ENCODE data around the gene RPP30. TPM values are rescaled to one million over a fixed set of nuclear protein-coding genes. Genes with fewer than 3 reads are reported as not detected.

Gene RPP30
- total and polyA plus RNA-seq, 9 of the 15 experiments (the other 6 are each of a cell fraction or from before 2014, with no cell fraction given): 37.3 to 170 (median 69.1) TPM

DNA sequence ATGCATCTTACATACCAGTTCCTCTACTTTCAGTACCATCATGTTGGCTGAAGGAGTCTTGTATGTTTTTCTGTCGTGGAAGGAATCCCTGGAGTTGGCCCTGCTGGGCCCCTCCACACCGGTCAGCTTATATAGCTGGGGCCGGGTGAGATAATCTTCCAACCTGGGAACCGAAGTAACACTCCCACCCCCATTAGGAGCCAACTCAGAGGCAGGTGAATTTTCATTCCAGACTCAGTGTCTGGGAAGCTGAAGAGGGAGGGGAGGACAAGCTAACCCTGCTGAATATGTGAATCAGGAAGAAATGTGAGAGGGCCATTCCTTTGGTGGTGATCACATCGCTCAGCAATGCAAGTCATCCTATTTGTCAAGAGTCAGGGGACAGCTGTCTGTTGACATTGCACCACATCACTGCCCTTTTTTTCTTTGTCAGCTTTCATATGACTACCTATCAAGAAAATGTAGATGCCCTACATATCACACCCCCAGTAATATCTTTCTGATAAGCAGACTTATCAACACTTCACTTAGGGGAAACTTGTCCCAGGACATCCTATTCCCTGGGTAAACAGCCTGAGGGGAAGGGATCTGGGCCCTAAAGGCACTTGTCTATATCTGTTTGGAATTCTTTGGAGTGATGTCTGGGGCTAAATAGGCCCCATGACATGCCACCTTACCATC is 49.4 kb downstream of the RPP30 start, which contains the start of gene ANKRD1 (continued):
- TF ChIP-seq, protein P1, sequence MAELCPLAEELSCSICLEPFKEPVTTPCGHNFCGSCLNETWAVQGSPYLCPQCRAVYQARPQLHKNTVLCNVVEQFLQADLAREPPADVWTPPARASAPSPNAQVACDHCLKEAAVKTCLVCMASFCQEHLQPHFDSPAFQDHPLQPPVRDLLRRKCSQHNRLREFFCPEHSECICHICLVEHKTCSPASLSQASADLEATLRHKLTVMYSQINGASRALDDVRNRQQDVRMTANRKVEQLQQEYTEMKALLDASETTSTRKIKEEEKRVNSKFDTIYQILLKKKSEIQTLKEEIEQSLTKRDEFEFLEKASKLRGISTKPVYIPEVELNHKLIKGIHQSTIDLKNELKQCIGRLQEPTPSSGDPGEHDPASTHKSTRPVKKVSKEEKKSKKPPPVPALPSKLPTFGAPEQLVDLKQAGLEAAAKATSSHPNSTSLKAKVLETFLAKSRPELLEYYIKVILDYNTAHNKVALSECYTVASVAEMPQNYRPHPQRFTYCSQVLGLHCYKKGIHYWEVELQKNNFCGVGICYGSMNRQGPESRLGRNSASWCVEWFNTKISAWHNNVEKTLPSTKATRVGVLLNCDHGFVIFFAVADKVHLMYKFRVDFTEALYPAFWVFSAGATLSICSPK (IDR thresholded peaks at IDR 0.05; ENCODE audit: borderline replicate concordance): no peak
- TF ChIP-seq SREBF1 (IDR thresholded peaks at IDR 0.05; ENCODE audit: borderline replicate concordance, low read depth, low read length): no peak
- TF ChIP-seq, protein P2, sequence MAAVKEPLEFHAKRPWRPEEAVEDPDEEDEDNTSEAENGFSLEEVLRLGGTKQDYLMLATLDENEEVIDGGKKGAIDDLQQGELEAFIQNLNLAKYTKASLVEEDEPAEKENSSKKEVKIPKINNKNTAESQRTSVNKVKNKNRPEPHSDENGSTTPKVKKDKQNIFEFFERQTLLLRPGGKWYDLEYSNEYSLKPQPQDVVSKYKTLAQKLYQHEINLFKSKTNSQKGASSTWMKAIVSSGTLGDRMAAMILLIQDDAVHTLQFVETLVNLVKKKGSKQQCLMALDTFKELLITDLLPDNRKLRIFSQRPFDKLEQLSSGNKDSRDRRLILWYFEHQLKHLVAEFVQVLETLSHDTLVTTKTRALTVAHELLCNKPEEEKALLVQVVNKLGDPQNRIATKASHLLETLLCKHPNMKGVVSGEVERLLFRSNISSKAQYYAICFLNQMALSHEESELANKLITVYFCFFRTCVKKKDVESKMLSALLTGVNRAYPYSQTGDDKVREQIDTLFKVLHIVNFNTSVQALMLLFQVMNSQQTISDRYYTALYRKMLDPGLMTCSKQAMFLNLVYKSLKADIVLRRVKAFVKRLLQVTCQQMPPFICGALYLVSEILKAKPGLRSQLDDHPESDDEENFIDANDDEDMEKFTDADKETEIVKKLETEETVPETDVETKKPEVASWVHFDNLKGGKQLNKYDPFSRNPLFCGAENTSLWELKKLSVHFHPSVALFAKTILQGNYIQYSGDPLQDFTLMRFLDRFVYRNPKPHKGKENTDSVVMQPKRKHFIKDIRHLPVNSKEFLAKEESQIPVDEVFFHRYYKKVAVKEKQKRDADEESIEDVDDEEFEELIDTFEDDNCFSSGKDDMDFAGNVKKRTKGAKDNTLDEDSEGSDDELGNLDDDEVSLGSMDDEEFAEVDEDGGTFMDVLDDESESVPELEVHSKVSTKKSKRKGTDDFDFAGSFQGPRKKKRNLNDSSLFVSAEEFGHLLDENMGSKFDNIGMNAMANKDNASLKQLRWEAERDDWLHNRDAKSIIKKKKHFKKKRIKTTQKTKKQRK (IDR thresholded peaks at IDR 0.05; ENCODE audit: borderline replicate concordance, low read depth, low read length): no peak
- TF ChIP-seq NFE2 (IDR thresholded peaks at IDR 0.05; ENCODE audit: low read depth): peak; percentile 34; the same call in 1 of the 2 replicates
- peak in 1 of 2 experiments; percentile 35; a peak in 1 of 4 replicates for TF ChIP-seq FOXA3 (CRISPR knock-in tag; conservative IDR thresholded peaks at IDR 0.05 in 1 of 2, IDR thresholded peaks at IDR 0.05 in 1 of 2)
- no peak for TF ChIP-seq ZNF445 (CRISPR knock-in tag; IDR thresholded peaks at IDR 0.05; ENCODE audit: low read depth)
- TF ChIP-seq TEAD2 (tag; IDR thresholded peaks at IDR 0.05): peak; percentile 84; the same call in 1 of the 2 replicates
- TF ChIP-seq, protein P3, sequence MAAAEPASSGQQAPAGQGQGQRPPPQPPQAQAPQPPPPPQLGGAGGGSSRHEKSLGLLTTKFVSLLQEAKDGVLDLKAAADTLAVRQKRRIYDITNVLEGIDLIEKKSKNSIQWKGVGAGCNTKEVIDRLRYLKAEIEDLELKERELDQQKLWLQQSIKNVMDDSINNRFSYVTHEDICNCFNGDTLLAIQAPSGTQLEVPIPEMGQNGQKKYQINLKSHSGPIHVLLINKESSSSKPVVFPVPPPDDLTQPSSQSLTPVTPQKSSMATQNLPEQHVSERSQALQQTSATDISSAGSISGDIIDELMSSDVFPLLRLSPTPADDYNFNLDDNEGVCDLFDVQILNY (CRISPR knock-in tag; IDR thresholded peaks at IDR 0.05): no peak

Data from K562 (cell line).